Common myeloid progenitor, CD34-positive (primary cell): ENCODE results near the gene VSIG2.

Experiments
- CTCF ChIA-PET: fragments of 350-600 bp; sonication (Branson Sonifier 250); formaldehyde crosslinking; loops from one replicate; lab custom pipeline; 2021; ENCODE audit warnings: antibody characterized with exemption; lab: Charles Lee
- POLR2A ChIA-PET: fragments of 350-600 bp; sonication (Branson Sonifier 250); formaldehyde crosslinking; loops from one replicate; lab custom pipeline; 2021; ENCODE audit warnings: antibody characterized with exemption; lab: Charles Lee
- DNase-seq, 3 donors: peaks; one replicate each; pipeline versions ENCODE4 v3.0.0 to v3.0.0-alpha.2; 2013
- H3K27ac ChIP-seq, 2 experiments: 1 replicate in 1 of 2; 2 replicates in 1 of 2; pipeline ENCODE4 v1.7.0; 2013; ENCODE audit warnings: inconsistent platforms in 2 of 2, low read length in 2 of 2, mild to moderate bottlenecking in 2 of 2, low read depth in 1 of 2, moderate library complexity in 1 of 2; ENCODE audit not compliant: severe bottlenecking in 2 of 2, insufficient read depth in 1 of 2, poor library complexity in 1 of 2
- H3K27me3 ChIP-seq, 5 experiments: replicated peaks in 2 of 5; 1 replicate in 3 of 5; 2 replicates in 2 of 5; pipeline versions ENCODE4 v1.6.1 to v1.7.0; 2013; ENCODE audit warnings: low read length in 4 of 5, mild to moderate bottlenecking in 2 of 5, moderate library complexity in 2 of 5, inconsistent platforms in 1 of 5; ENCODE audit not compliant: insufficient read depth in 5 of 5, control insufficient read depth in 4 of 5
- H3K36me3 ChIP-seq, 4 experiments: 1 replicate in 2 of 4; 2 replicates in 2 of 4; pipeline versions ENCODE4 v1.6.1 to v1.7.0; 2013; ENCODE audit warnings: low read length in 3 of 4, control low read depth in 1 of 4, mild to moderate bottlenecking in 1 of 4; ENCODE audit not compliant: control insufficient read depth in 4 of 4, insufficient read depth in 4 of 4
- H3K4me1 ChIP-seq, 4 experiments: 1 replicate in 3 of 4; 2 replicates in 1 of 4; pipeline versions ENCODE4 v1.6.1 to v1.7.1; 2013; ENCODE audit warnings: low read length in 3 of 4, mild to moderate bottlenecking in 3 of 4, control low read depth in 1 of 4, inconsistent platforms in 1 of 4, moderate library complexity in 1 of 4; ENCODE audit not compliant: control insufficient read depth in 4 of 4, insufficient read depth in 4 of 4; ENCODE audit errors: control extremely low read depth in 1 of 4
- H3K4me3 ChIP-seq, 7 experiments: 1 replicate in 4 of 7; 2 replicates in 3 of 7; pipeline versions ENCODE4 v1.5.1 to v1.7.0; 2013; ENCODE audit warnings: mild to moderate bottlenecking in 7 of 7, low read length in 6 of 7, moderate library complexity in 6 of 7, inconsistent platforms in 2 of 7, low read depth in 2 of 7, control low read depth in 1 of 7; ENCODE audit not compliant: insufficient read depth in 4 of 7, control insufficient read depth in 1 of 7; ENCODE audit errors: extremely low read depth in 1 of 7
- H3K9me3 ChIP-seq, 5 experiments: 1 replicate in 4 of 5; 2 replicates in 1 of 5; pipeline versions ENCODE4 v1.6.1 to v1.7.1; 2013; ENCODE audit warnings: low read length in 4 of 5, mild to moderate bottlenecking in 2 of 5, inconsistent platforms in 1 of 5, low read depth in 1 of 5, moderate library complexity in 1 of 5; ENCODE audit not compliant: control insufficient read depth in 4 of 5, insufficient read depth in 2 of 5; ENCODE audit errors: control extremely low read depth in 1 of 5
- WGBS: methylation state at CpG from one replicate; pipeline ENCODE4 v1.1.5; 2013; ENCODE audit not compliant: insufficient coverage; 5-methylcytosine and 5-hydroxymethylcytosine counted together

The VSIG2 gene

GRCh38 chr11:124717786-124718651, 34.0 kb downstream of the VSIG2 start:
- Histone ChIP-seq H3K9me3 (no peaks in the 10 kb centered on the region), H3K4me1 (peaks cover 12 to 61% (median 44%) of the 10 kb centered on the region in 4 experiments), H3K27ac (no peak overlapping the region), H3K36me3 (no peaks in the 10 kb centered on the region), H3K27me3 (peaks cover 0 to 19% (median 8%) of the 10 kb centered on the region in 5 experiments), H3K4me3 (peak overlapping the region; percentile 23 to 79 (median 46))
- peak; percentile 34 to 72 (median 69) for DNase-seq
- ChIA-PET CTCF (interaction anchor here (0.8 to 2.2 kb wide), 10 partner anchors 12 to 47 kb away, joined by 3 to 8 read pairs (median 4); partner anchors contain the start of genes NRGN and VSIG2), POLR2A (interaction anchor here (1.2 to 1.6 kb wide), 3 partner anchors 8 to 45 kb away, joined by 3 to 7 read pairs (median 3); partner anchors contain the start of genes SIAE and SPA17)
- under 1% methylated on average over 28 of the region's 45 CpGs for WGBS

- ChIA-PET CTCF (interaction anchor here (0.8 to 2.2 kb wide), 10 partner anchors 13 to 47 kb away, joined by 3 to 8 read pairs (median 4); partner anchors contain the start of genes NRGN and VSIG2), POLR2A (interaction anchor here (1.2 to 1.6 kb wide), 3 partner anchors 9 to 44 kb away, joined by 3 to 7 read pairs (median 3); partner anchors contain the start of genes SIAE and SPA17)
- no peak overlapping the region for H3K27ac ChIP-seq
- H3K36me3 ChIP-seq: no peaks in the 10 kb centered on the region
- peaks cover 12 to 55% (median 40%) of the 10 kb centered on the region in 4 experiments for H3K4me1 ChIP-seq
- DNase-seq: no peak
- peaks cover 0 to 19% (median 8%) of the 10 kb centered on the region in 5 experiments for H3K27me3 ChIP-seq
- no peaks in the 10 kb centered on the region for H3K9me3 ChIP-seq
- H3K4me3 ChIP-seq: peak overlapping the region in 4 of 7 experiments; percentile 19 to 79 (median 57)
- WGBS: 41% methylated on average over 4 of the region's 7 CpGs
These were observed 34.7 kb downstream of the VSIG2 start for GRCh38 chr11:124717421-124717785.

GRCh38 chr11:124716591-124716990, 35.5 kb downstream of the VSIG2 start:
- WGBS: no CpG with 5 or more reads among the region's 3 CpGs
- H3K4me1 ChIP-seq: peaks cover 7 to 47% (median 32%) of the 10 kb centered on the region in 4 experiments
- CTCF ChIA-PET: interaction anchor here (1.0 to 2.2 kb wide), 8 partner anchors 9 to 49 kb away, joined by 3 to 8 read pairs (median 4); partner anchors contain the start of gene NRGN
- peak overlapping the region in 1 of 7 experiments; percentile 13 for H3K4me3 ChIP-seq
- peaks cover 0 to 19% (median 8%) of the 10 kb centered on the region in 5 experiments for H3K27me3 ChIP-seq
- no peaks in the 10 kb centered on the region for H3K36me3 ChIP-seq
- no peaks in the 10 kb centered on the region for H3K9me3 ChIP-seq
- no peak overlapping the region for H3K27ac ChIP-seq
- peak; percentile 83 to 98 (median 97) for DNase-seq
- POLR2A ChIA-PET: interaction anchor here (1.6 kb wide), 1 partner anchor 43 kb away, joined by 7 read pairs; the partner anchor contains the start of genes SIAE and SPA17

- POLR2A ChIA-PET: no interaction called here
- H3K27me3 ChIP-seq: peaks cover 0 to 2% (median 0%) of the 10 kb centered on the region in 5 experiments
- peaks cover 1 to 10% (median 6%) of the 10 kb centered on the region in 5 experiments for H3K9me3 ChIP-seq
- no peak for DNase-seq
- H3K4me3 ChIP-seq: no peak overlapping the region
- CTCF ChIA-PET: no interaction called here
- no peak overlapping the region for H3K27ac ChIP-seq
- no peaks in the 10 kb centered on the region for H3K36me3 ChIP-seq
- H3K4me1 ChIP-seq: peaks cover 1 to 18% (median 16%) of the 10 kb centered on the region in 4 experiments
- WGBS: 100% methylated on average over 2 of the region's 3 CpGs
These were observed 39.7 kb downstream of the VSIG2 start for GRCh38 chr11:124712392-124712791.

GRCh38 chr11:124707829-124708228, 44.2 kb downstream of the VSIG2 start:
- POLR2A ChIA-PET: no interaction called here
- CTCF ChIA-PET: no interaction called here
- no peaks in the 10 kb centered on the region for H3K36me3 ChIP-seq
- H3K9me3 ChIP-seq: peaks cover 1 to 11% (median 6%) of the 10 kb centered on the region in 5 experiments
- no peak for DNase-seq
- no peaks in the 10 kb centered on the region for H3K4me1 ChIP-seq
- H3K4me3 ChIP-seq: no peak overlapping the region
- 91% methylated on average over 3 of the region's 4 CpGs for WGBS
- no peaks in the 10 kb centered on the region for H3K27me3 ChIP-seq
- no peak overlapping the region for H3K27ac ChIP-seq

- Histone ChIP-seq H3K9me3 (peaks cover 0 to 6% (median 5%) of the 10 kb centered on the region in 5 experiments), H3K36me3 (no peaks in the 10 kb centered on the region), H3K27me3 (no peaks in the 10 kb centered on the region), H3K27ac (no peak overlapping the region), H3K4me3 (no peak overlapping the region), H3K4me1 (no peaks in the 10 kb centered on the region)
- no peak for DNase-seq
- CTCF ChIA-PET: interaction anchor here (0.6 to 1.4 kb wide), 5 partner anchors 9 to 45 kb away, joined by 3 to 6 read pairs (median 5); no protein-coding TSS in a partner anchor
- POLR2A ChIA-PET: no interaction called here
These were observed 52.0 kb downstream of the VSIG2 start for GRCh38 chr11:124700028-124700427.
